Kidney capillary endothelial cell (primary cell): ENCODE results near the gene TBX22.
"Not testable (repeated sequence)": the region's sequence is repeated elsewhere in the genome, so short reads cannot be mapped to it uniquely, and the experiment has no call there.

Experiments used
- DNase-seq: peaks from one replicate; pipeline ENCODE4 v3.0.0-alpha.2; 2018; ENCODE audit warnings: low spot score

The TBX22 gene

GRCh38 chrX:80014141-80014940 lies at the start of gene TBX22:
Gene TBX22, plus strand, starts transcription at chrX:80014753. Its CDS starts 7,517 bp downstream, at chrX:80022270.
- no peak for DNase-seq

- DNase-seq = no peak
These were observed 38.9 kb upstream of the TBX22 start for GRCh38 chrX:79975605-79976004.

GRCh38 chrX:80004458-80004857 lies 10.1 kb upstream of the TBX22 start:
- no peak for DNase-seq

- DNase-seq = no peak
These were observed 3.0 kb upstream of the TBX22 start for GRCh38 chrX:80011522-80011921.

- no peak for DNase-seq
These were observed 1.6 kb downstream of the TBX22 start for GRCh38 chrX:80016182-80016581.

- DNase-seq = no peak
These were observed 7.1 kb downstream of the TBX22 start for GRCh38 chrX:80021621-80022020.

- no peak for DNase-seq
These were observed 7.9 kb downstream of the TBX22 start for GRCh38 chrX:80022363-80023031.

GRCh38 chrX:80026116-80026515 lies 11.6 kb downstream of the TBX22 start:
- no peak for DNase-seq

- DNase-seq = not testable (repeated sequence)
These were observed 51.6 kb downstream of the TBX22 start for GRCh38 chrX:80066156-80066555.

GRCh38 chrX:80075625-80076024 lies 61.1 kb downstream of the TBX22 start:
- not testable (repeated sequence) for DNase-seq
